Right lung (tissue), 5 donors: Measurements from ENCODE around the gene CFAP77. TPM values are rescaled to one million over a fixed set of nuclear protein-coding genes. Genes with fewer than 3 reads are reported as not detected.

Experiments
- DNase-seq, 2 donors: peaks; one replicate each; pipeline ENCODE4 v3.0.0-alpha.2; 2013
- polyA plus RNA-seq, 5 donors: library from polyadenylated mRNA; unstranded; fragments of 120-200 nt; gene quantifications; one replicate each; pipeline versions ENCODE4 v1.2.1 to v1.2.3, GENCODE V29; 2013; ENCODE audit warnings: inconsistent platforms in 1 of 5, low replicate concordance in 1 of 5; ENCODE audit not compliant: insufficient read length in 5 of 5, insufficient read depth in 1 of 5

Gene CFAP77
- polyA plus RNA-seq, 5 donors, result 0.35 to 4.4 (median 2.8) TPM

DNA sequence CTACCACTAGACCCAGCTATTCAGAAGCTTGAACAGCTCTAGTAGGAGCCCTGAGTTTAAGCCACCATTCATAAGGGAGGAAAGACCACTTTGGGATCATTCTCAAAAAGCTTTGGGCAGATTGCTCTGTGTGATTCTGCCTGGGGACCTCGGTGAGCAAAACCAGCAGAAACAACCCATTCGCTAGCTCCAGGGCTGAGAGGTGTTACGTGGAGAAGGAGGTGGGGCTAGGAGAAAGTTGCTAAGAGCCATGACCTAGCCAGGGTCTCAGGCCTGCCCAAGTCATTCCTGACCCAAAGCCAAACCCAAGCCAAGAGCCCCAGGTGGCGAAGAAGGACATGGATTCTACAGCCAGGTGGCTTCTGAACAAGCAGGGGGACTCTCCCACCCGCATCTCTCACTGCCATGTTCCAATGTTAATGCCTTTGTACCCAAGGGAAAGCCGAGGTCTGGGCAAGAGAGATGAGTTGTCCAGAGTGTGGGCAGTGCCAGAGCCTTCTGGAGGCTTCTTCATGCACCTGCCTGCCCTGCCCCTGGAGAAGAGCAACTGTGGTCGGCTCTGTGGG lies 168.4 kb downstream of the CFAP77 start:
- no peak for DNase-seq

DNA sequence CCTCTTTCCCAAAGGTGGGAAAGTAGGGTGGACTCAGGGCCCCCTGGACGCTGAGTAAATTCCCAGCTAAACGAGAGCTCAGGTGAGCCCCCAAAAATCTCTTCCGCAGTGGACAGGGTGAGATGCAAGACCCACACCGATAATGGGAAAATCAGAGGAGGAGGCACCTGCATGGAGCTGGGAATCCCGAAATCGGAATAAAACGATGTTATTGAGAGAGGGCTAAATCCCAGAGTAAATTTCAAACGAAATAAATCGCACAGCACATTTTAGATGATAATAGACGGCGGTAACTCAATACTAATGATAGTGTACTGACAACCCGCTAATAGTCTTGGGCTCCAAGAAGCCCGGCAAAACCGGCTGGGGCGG lies 169.4 kb downstream of the CFAP77 start:
- DNase-seq, result no peak

DNA sequence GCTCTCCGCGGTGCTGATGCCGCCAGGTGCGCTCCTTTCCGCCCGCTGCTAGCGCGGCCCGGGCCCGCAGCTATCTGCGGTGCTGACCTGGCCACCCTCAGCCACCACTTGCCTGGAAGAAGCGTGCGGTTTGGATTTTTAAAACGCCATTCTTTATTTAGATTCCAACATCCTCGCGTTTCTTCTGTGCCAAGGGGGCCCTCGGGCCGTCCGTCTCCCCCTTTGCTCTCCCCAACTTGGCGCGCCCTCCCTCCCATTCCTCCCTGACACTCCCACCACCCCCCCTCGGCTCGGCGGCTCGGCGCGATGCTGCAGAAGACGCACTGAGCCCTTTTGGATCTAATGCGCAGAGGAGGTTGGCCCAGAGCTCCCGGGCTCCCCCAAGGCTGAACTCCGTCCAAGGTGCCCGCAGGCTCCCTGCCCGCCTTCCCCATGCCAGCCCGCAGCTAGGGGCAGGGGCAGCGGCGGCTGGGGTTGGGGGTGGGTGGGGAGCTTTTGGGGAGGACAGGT lies 172.3 kb downstream of the CFAP77 start, which contains the start of gene BARHL1:
TSS of gene BARHL1 (plus strand) at position 331 of the 510 bp plus-strand sequence. CDS start 192 bp downstream, outside the sequence.
- DNase-seq, result no peak

DNA sequence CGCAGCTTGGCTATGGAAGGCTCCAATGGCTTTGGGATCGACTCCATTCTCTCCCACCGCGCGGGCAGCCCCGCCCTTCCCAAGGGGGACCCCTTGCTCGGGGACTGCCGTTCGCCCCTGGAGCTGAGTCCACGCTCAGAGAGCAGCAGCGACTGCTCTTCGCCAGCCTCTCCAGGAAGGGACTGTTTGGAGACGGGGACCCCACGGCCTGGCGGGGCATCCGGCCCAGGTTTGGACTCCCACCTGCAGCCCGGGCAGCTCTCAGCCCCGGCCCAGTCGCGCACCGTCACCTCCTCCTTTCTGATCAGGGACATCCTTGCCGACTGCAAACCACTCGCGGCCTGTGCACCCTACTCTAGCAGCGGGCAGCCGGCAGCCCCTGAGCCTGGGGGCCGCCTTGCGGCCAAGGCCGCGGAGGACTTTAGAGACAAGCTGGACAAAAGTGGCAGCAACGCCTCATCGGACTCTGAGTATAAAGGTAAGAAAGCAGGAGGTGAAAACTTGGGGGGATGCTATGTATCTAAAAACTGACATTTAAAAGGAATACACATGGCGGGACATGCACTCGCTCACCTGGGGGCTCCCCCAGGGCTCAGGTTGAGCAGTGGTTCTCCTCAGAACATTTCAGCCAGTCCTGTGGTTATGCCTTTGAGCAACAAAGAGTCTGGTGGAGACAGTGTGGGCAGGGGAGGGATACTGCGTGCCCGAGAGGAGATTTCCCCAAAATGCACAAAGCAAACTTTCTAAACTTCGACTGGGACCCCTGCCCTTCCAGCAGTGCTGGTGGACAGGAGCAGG lies 173.0 kb downstream of the CFAP77 start:
- no peak for DNase-seq

DNA sequence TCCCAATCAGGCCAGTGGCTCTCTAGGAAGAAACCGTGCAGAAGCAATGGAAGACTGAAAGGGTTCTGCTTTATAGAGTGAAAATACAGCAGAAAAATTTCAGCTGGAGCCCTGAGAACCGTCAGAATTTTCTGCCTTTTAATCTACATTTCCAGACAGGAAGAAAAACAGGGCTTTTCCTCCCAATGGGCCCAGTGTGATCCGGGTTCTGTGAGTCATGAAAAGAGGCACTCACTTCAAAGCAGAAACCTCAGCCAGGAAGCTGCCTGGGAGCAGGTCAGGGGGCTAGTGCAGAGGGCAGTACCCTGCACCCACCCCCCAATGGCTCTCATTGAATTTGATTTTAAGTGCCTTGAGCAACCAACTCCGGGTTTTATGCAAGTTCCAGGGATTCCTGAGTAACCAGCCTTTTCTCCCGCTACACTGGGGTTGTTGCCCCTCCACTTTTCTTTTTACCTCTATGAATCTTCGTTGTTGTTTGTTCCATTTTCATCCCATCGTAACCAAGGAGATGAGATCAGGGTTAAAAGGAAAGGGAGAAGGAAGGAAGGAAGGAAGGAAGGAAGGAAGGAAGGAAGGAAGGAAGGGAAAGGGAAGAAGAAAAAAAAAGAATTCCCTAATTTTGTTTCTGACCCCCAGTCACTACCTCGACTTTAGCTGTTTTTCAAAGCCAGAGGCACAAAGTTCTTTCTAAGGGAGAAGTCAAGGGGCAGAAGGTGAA lies 173.7 kb downstream of the CFAP77 start:
- no peak for DNase-seq

DNA sequence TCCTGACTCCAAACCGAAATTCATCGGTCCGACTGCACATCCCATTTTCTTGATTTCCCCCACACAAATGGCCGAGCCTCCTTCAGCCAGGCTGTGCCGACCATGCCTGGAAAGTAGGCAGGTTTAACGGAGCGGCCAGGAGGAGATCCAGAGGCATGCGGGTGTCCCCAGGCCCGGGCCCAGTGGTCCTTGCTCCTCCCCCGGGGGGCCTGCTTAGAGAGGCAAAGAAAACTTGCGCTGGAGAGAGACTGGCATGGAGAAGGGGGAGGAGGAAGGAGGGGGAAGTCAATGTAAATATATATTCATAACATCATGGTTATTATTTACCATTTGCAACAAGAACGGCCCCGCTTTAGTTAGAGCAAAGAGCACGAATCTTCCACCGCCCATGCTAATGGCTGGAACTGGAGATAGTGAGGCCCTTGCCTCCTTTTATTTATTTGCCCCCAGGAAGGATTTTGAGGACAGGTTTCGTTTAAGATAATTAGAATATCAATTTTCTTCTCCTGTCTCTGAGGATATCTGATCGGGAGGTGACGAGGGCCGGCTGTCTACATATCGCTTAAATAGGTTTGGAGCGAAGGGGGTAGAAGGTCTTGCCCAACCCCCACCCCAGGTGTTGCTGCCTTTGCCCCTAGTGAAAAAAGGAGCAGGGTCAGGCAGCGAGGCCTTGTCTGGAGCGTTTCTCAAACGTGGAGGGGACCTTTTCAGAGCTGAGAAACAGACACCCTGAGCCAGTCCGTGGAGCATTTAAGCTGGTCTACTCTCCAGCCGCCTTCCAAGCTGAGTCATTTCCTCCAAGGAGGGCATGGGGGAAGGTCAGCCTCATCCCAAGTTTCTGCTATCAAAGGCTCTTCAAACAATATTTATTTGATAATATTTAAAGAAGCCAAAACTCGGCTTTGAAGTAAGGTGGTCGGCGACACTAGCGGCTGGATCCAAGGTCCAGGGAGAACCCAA lies 174.9 kb downstream of the CFAP77 start:
- DNase-seq, result no peak

DNA sequence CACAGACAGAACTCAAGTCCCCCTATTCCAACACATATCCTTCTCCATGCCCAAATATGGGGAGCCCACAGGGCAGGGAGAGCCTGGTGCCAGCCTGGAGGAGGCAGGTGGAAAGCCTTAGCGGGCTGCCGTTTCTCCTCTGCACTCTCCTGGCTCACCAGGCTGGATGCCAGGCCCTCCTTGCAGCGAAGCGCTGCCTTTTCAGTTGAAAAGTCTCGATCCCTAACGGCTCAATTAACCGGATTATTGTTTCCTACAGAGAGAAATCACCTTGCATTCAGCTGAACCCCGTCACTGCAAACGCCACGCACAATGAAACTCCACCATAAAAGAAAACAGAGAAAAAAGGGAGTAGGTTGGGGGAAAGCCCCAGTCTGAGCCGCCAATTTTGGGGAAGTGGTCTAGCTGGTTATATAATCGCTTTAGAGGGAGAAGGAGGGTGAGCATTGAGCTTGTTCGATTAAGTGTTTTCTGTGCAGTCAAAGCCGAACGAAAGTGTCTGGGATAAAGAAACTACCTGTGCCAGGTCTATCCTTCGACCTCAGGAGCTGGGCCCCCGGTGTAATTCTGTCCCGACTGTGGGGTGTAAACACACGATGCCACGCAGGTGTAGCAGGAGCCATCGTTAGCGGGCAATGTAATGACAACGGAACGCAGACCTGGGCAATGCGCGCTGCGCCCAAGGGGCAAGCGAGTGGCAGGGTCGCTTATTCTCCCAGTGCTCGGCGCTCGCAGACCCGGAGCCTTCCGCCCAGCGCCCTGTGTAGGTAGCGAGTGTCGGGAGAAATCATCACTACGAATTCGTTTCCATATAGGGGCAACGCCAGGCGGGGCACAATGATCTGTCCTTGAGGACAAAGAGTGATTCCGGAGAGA lies 176.2 kb downstream of the CFAP77 start:
- DNase-seq, result no peak

DNA sequence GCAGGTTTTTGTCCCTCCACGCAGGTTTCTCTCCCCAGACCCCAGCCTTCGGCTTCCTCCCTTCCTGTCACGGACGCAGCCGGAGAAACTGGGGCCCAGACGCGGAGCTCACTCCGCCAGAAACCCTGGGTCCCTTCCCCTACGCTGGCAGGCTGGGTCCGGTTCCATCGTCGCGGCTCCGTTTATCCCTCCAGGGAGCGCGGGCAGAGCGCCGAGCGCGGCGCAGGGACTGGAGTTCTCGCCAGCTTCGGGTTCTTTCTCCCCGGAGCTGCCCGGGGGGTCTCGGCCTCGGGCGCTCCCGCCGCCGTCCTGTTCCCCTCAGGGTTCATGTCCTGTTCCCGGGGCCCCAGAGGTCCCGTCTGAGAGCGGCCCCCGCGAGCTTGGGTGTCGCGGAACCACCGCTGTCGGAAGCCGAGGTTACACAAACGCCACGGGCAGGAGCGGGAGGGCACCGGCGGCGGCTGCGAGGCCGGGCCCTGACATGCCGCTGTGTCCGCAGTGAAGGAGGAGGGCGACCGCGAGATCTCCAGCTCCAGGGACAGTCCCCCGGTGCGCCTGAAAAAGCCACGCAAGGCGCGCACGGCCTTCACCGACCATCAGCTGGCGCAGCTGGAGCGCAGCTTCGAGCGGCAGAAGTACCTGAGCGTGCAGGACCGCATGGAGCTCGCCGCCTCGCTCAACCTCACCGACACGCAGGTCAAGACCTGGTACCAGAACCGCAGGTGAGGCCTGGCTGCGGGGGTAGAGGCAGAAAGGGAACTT lies 177.0 kb downstream of the CFAP77 start:
- DNase-seq, result no peak

DNA sequence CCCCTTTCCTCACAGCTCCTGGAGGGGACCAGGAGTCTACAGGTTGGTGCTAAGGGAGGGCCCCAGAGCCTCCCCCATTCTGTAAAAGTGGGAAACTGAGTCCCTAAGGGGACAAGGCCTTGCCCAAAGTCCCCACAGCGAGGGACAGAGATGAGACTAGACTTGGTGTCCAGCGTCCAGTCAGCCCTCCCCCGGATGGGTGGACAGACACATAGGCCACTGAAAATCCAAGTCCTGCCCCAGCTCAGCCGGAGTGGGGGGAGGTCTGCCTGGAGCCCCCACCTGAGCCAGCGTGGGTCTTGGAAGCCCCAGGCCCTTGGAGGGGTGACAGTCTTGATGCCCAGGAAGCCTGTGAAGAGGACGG lies 177.6 kb downstream of the CFAP77 start:
- DNase-seq, result no peak

DNA sequence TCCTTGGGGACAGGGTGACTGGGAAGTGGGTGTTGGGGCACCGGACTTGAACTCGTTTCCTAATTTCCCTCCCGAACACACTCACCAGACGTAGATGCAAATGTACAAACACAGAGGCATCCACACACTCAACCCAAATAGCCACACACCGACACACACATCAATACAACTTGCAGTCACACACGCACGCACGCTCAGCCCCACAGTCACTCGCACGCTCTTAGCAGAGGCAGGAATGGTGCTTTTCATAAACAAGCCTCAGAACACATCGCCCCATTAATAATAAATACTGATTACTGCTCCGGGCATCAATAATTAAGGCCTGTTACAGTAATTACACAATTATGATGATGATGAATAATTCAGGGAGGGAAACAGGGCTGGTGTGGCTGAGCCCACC lies 178.1 kb downstream of the CFAP77 start:
- no peak for DNase-seq

DNA sequence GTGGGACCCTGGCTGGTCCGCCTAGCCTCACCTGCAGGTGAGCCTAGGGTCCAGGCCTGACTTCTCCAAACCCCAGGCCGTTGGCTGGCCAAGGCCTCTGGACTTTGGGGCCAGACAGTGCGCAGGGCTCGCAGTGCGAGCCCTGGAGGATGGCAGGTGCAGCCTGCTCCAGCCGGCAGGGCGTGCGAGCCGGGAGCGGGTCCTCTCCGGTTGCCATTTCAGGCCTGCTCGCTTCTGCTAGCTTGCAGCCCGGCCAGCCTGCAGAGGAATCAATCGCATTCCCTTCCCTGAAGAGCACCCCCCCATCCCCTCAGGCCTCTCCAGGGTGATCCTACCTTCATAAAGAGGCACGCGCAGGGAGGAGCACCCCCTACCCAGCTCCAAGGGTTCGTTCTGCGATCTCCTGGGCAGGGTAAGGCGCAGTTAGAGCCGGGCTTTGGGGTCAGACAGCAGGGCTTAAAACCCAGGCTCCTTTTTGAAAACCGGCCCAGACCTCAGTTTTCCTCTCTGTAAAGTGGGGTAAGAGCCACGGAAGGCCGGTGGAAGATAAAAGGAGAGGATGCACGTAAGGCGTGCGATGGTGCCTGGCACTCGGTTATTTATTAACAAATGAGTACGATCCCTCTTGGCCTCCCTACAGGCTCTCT lies 178.6 kb downstream of the CFAP77 start:
- no peak for DNase-seq

DNA sequence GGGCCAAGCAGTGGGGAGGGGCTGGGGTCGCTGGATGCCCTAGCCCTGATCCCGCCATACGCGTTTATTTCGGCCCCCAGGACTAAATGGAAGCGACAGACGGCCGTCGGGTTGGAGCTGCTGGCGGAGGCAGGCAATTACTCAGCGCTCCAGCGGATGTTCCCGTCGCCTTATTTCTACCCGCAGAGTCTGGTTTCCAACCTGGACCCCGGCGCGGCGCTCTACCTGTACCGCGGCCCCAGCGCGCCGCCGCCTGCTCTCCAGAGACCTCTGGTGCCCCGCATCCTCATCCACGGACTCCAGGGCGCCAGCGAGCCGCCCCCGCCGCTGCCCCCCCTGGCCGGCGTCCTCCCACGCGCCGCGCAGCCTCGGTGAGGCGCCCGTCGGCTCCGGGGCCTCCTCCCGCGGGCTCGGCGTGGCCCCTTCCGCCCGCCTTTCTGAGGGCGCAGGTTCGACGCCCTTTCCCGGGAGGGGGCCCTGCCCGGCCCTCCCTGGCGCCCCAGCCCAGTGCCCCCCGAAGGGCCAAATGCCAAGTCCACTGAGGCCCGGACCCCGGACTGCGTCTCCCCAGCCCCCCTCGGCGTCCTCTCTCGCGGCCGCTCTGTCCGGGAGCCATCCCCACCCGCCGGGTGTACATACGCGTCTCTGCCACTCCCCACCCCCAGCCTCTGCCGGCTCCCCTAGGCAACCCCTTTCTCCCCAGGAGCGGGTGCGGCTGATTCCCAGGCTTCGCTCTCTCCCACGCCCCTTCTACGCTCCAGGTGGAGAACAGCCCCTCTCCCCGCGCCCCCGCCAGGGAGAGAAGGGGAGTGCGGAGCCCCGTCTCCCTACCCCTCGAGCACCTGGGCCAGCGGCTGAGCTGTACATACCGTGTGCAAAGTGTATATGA lies 179.4 kb downstream of the CFAP77 start:
- no peak for DNase-seq

DNA sequence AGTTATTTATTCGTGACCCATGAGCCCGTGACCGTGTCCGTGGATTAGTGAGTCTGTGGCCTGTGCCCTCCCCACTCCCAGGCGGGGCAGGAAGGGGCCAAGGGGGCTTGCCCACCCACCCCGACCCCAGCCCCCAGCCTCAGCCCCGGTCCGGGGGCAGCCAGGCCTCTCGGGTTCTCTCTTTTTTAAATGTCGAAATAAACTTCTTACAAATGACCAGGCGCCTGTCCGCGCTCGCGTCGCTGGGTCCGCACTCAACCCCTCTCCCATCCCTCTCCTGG lies 180.0 kb downstream of the CFAP77 start:
- DNase-seq, result no peak

DNA sequence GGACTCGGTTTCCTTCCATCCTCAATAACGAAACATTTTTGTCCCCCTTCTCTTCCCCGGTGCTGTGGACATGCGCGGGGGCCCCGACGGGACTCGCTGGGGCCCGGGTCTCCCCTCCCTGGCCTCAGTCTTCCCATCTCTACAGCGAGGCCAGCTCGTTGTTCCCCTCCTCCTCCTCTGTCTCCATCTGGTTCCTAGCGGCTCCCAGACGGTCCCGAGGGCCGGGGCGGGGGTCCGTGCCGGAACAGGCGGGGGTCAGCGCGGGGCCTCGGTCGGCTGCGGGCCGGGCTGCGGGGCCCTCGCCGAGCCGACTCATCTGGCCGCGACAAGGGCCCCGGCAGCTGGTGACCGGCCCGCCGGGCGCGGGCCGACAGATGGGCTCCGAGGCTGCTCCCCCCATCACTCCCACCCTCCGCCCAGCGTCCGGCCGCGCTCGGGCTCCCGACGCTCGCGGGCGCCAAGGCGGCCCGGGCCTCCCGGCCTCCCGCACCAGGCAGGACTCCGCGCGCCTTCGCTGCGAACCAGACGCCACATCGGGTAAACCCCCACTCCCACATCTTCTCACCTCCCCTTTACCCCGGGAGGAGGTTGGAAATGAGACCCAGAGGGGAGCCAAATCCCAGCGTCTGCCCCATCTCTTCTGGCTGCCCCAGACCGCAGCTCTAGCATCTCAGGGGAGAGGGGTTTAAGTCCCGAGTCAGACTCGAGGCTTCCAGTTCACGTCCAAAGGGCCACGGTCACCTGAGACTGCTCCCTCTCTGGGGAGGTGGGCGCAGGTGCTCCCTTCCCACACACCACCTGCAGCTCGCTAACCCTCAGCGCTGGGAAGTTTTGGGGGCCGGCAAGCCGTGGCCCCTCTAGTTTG lies 180.5 kb downstream of the CFAP77 start:
- DNase-seq, result no peak

DNA sequence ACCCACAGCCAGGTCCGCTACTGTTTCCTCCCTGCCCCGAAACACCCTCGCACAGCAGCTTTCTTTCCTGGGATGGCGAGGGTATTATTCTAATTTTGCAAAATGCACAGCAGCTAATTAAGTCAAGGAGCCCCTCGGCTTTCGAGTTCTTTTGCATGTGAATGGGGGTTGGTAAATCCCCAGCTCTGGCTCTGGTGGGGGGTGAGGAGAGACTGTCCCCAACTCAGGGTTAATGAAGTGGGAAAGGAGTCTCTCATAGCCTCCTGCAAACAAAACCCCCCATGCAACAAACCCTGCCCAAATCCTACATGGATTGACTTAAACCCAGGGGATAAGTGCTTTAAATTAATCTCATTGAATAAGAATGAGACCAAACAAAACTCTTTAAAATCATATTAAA lies 181.2 kb downstream of the CFAP77 start:
- DNase-seq, result no peak

DNA sequence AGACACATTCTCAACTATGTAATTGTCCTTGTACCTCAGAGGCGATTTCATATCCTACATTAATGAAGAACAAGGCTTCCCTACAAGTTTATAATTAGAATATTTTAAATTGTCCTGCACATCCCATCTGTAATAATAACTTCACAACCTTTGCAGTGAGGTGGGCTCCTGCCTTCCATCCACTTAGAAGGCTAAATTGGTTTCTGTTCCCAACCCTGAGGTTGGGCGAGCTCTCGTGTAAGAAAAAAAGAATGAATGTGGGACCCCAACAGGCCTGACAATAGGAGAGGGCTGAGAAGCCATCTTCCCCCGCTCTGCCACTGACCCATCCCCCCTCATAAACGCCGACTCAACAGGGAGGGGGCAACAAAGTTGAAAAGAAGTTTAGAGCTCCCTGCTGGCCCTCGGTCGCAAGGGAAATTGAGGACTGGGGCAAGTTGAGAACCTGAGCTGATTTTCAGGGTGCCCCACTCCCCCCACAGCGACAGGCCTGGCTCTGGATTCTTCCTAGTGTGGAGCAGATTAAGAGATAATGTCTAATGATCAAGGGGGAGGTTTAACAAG lies 181.8 kb downstream of the CFAP77 start:
- no peak for DNase-seq

DNA sequence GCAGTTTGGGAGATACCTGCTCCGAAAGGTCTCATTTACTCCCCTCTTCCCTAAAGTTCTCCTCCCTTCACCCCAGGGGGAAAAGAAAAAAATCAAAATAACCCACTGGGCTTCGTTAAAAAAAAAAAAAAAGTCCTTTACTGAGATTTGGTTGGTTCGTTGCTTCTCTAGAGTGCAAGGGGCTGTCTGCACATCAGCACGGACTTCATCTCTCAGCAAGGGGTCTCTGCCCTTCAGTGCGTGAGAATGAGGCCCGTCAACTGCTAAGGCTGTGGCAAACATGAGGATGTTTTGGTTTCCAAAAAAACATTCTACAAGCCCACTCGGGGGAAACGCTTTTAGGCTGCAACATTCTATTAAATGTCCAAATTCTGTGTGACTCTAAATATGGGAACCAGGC lies 182.4 kb downstream of the CFAP77 start:
- DNase-seq, result no peak
